ENCODE results near the gene DNAJC4. TPM values are rescaled to one million over a fixed set of nuclear protein-coding genes. Genes with fewer than 3 reads are reported as not detected.
A peak's percentile ranks its signal among the peaks of the same experiment; 100 is the strongest.

DNAJC4 gene
- total RNA-seq, 2 donors from 2014 or later: 29.0 to 35.0 TPM

DNA sequence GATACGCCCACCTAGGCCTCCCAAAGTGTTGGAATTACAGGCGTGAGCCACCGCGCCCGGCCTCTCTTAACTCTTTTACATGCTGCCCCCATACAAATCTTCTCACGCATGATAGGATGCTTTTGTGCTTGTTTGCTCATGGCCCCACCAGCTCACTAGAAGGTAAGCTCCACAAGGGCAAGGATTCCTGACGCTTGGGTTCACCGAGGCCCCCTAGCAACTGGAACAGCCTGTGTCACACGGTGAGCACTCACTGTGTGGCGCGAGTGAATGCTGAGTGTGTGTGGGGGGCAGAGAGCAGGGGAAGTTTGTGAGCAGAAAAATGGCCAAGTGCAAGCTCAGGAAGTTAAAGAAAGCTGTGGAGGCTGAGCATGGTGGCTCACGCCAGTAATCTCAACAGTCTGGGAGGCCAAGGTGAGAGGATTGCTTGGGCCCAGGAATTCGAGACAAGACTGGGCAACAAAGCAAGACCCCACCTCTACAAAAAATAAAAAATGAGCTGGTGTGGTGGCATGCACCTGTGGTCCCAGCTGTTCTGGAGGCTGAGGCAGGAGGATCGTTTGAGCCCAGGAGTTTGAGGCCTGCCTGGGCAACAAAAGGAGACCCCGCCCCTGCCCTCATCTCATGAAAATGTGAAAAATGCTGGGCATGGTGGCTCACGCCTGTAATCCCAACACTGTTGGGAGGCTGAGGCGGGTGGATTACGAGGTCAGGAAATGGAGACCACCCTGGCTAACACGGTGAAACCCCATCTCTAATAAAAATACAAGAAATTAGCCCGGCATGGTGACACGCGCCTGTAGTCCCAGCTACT is 51.8 kb downstream of the DNAJC4 start:
- peak overlapping the region; percentile 15 for H3K4me3 Mint-ChIP-seq
- peaks cover 4% of the 10 kb centered on the region for H3K36me3 Mint-ChIP-seq (ENCODE audit: low read depth)
- H3K4me1 Mint-ChIP-seq: peaks cover 20% of the 10 kb centered on the region
- DNase-seq: no peak
- no peaks in the 10 kb centered on the region for H3K9me3 ChIP-seq (ENCODE audit: control insufficient read depth, low read length, poor library complexity, severe bottlenecking)
- no peak for ATAC-seq
- H3K27me3 Mint-ChIP-seq: no peaks in the 10 kb centered on the region
- H3K27ac Mint-ChIP-seq: peak overlapping the region; percentile 94

DNA sequence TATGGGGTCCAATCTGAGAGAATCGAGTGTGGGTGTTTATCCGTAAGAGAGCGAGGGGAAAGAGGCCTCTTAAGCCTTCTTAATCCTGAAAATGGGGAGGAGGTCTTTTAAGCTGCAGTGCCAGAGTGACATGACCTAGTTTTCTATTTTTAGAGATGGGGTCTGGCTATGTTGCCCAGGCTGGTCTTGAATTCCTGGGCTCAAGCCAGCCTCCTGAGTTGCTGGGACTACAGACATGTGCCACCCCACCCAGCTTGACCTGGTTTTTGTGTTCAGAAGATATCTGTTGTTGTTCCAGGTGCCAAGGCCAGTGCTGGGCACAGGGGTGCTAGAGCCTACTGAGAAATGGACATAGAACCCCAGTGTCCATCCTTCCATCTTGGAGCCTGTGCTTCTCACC is 52.7 kb downstream of the DNAJC4 start:
- Mint-ChIP-seq H3K27me3 (no peaks in the 10 kb centered on the region), H3K36me3 (ENCODE audit: low read depth) (peaks cover 4% of the 10 kb centered on the region), H3K4me3 (peak overlapping the region; percentile 21), H3K27ac (peak overlapping the region; percentile 94), H3K4me1 (peaks cover 20% of the 10 kb centered on the region)
- no peaks in the 10 kb centered on the region for H3K9me3 ChIP-seq (ENCODE audit: control insufficient read depth, low read length, poor library complexity, severe bottlenecking)
- ATAC-seq (no peak), DNase-seq (no peak)

Other genes with a start within 250 kb of the DNAJC4 start
- gene OTUB1, start 244.1 kb upstream of the DNAJC4 start, total RNA-seq: 10 to 100 TPM; 62.2 to 65.1 TPM
- gene FLRT1, start 194.6 kb upstream of the DNAJC4 start, total RNA-seq: not detected
- 1 to 10 TPM; 3.9 to 7.5 TPM for gene MACROD1, start 64.4 kb upstream of the DNAJC4 start, total RNA-seq
- 10 to 100 TPM; 66.9 to 69.1 TPM for gene STIP1, start 44.4 kb upstream of the DNAJC4 start, total RNA-seq
- gene FERMT3, start 23.8 kb upstream of the DNAJC4 start, total RNA-seq: 100 to 1,000 TPM; 151 to 182 TPM
- 10 to 100 TPM; 16.2 to 16.6 TPM for gene TRPT1, start 4.4 kb upstream of the DNAJC4 start, total RNA-seq
- gene NUDT22, start 4.3 kb upstream of the DNAJC4 start, total RNA-seq: 10 to 100 TPM; 30.8 to 42.8 TPM
- 10 to 100 TPM; 44.9 to 48.3 TPM for gene VEGFB, start 4.0 kb downstream of the DNAJC4 start, total RNA-seq
- gene FKBP2, start 10.5 kb downstream of the DNAJC4 start, total RNA-seq: 10 to 100 TPM; 27.4 to 29.1 TPM
- gene PPP1R14B, start 16.4 kb downstream of the DNAJC4 start, total RNA-seq: 10 to 100 TPM; 38.7 to 48.2 TPM
- gene PLCB3, start 21.0 kb downstream of the DNAJC4 start, total RNA-seq: 1 to 10 TPM; 5.9 TPM
- gene BAD, start 54.1 kb downstream of the DNAJC4 start, total RNA-seq: 10 to 100 TPM; 46.3 to 47.0 TPM
- gene GPR137, start 55.3 kb downstream of the DNAJC4 start, total RNA-seq: 10 to 100 TPM; 46.5 to 57.9 TPM
- under 1 TPM in 1 of 2 donors, not detected in 1; 0.50 TPM for gene KCNK4, start 60.8 kb downstream of the DNAJC4 start, total RNA-seq
- not detected for gene CATSPERZ, start 69.8 kb downstream of the DNAJC4 start, total RNA-seq
- gene ESRRA, start 75.0 kb downstream of the DNAJC4 start, total RNA-seq: 10 to 100 TPM; 25.7 to 26.6 TPM
- 100 to 1,000 TPM in 1 of 2 donors, 10 to 100 TPM in 1; 95.4 to 110 TPM for gene TRMT112, start 87.0 kb downstream of the DNAJC4 start, total RNA-seq
- 10 to 100 TPM; 46.4 to 49.7 TPM for gene PRDX5, start 87.6 kb downstream of the DNAJC4 start, total RNA-seq
- 100 to 1,000 TPM; 111 to 153 TPM for gene CCDC88B, start 109.7 kb downstream of the DNAJC4 start, total RNA-seq
- 10 to 100 TPM; 21.5 to 26.1 TPM for gene RPS6KA4, start 128.6 kb downstream of the DNAJC4 start, total RNA-seq